ENCODE measurements around the gene ALG13.
"Not testable (repeated sequence)": the region's sequence is repeated elsewhere in the genome, so short reads cannot be mapped to it uniquely, and the experiment has no call there.

The ALG13 gene

DNA sequence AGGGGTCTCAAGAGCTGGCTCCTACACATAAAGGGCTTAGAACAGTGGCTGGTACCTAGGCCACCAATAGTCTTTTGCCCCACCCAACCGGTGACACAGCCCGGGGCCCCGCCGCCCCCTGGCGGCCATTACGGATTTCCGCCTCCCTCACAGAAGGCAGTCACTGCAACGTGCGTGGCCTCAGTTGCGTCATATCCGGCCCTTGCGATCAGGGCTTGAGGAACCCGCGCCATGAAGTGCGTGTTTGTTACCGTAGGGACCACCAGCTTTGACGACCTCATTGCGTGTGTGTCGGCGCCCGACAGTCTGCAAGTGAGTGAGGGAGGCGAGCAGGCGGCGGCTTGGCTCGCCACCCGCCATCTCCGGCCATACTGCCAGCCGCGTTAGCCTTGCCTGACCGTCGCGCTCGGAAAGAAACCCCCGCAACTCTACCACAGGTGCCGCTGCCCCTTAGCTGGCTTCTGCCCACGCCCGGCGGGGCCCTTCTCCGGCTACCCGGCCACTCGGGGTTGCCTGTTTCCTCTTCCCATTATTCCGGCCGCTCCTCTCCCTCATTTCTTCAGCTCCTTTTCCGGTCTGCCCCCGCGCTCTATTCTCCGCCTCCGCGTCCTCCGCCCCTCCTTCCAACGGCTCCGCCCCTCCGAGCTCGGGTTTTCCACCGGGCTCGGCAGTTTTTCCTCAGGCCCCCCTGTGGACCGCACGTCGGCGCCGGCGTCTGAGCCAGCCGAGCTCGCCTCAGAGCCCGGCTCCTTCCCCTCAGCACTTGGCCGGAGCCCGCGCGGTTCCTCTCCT lies at the start of gene ALG13:
Gene ALG13 (plus strand): TSS at position 183 of the 792 bp plus-strand sequence. CDS start 49 bp downstream, at position 232.
- peak; percentile 37 for DNase-seq

DNA sequence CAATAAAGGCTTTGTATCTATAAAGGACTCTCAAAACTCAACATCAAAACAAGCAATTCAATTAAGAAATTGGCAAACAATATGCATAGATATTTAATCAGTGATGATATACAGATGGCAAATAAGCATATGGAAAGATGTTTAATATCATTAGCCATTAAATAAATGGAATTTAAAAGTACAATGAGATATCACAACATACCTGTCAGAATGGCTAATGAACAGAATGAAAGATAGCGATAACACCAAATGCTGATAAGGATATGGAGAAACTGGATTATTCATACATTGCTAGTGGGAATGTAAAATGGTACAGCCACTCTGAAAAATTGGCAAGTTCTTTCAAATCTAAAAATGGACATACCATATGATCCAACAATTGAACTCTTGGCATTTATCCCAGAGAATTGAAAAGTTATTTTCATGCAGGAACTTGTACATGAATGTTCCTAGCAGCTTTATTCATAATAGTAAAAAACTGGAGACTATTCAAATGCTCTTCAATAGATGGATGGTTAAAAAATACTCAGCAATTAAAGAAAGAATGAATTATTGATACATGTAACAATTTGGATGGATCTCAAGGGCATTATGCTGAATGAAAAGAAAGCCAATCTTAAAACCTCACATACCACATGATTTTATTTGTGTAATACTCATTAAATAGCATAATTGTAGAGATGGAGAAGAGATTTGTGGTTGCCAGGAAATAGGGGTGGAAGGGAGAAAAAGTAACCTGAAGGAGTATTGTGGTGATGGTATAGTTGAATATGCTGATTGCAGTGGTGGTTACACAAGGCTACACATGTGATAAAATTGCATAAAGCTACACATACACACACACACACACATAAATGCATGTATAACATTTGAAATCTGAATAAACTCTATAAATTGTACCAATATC lies 45.9 kb upstream of the ALG13 start:
- DNase-seq, result no peak

DNA sequence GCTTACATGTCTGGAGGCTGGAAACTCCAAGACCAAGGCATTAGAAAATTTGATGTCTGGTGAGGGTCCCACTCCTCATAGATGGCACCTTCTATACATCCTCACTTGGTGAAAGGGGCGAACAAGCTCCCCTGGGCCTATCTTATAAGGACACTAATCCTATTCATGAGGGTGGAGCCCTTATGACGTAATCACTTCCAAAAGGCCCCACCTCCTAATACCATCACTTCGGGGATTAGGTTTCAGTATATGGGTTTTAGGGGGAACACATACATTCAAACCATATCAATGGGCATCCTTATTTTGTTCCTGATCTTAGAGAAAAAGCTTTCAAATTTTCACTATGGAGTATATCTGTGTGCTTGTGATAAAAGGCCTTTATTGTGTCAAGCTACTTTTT lies 39.0 kb upstream of the ALG13 start:
- DNase-seq, result no peak

DNA sequence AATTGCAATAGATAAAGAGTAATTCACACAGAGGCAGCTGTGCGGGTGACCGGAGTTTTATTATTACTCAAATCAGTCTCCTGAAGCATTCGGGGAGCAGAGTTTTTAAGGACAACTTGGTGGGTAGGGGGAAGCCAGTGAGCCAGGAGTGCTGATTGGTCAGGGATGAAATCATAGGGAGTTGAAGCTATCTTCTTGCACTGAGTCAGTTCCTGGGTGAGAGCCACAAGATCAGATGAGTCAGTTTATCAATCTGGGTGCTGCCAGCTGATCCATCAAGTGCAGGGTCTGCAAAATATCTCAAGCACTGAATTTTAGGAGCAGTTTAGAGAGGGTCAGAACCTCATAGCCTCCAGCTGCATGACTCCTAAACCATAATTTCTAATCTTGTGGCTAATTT lies 35.8 kb upstream of the ALG13 start:
- not testable (repeated sequence) for DNase-seq

DNA sequence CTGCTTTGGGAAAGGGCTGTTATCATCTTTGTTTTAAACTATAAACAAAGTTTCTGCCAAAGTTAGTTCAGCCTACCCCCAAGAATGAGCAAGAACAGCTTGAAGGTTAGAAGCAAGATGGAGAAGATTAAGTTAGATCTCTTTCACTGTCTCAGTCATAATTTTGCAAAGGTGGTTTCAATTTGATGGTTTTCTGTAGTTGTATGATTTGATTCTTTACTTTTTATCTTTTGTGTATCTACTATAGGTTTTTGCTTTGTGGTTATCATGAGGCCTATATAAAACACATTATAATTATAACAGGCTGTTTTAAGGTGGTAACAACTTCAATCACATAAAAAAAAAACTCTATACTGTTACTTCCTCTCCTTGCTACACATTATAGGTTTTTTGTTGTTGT lies 35.4 kb upstream of the ALG13 start:
- DNase-seq, result no peak

DNA sequence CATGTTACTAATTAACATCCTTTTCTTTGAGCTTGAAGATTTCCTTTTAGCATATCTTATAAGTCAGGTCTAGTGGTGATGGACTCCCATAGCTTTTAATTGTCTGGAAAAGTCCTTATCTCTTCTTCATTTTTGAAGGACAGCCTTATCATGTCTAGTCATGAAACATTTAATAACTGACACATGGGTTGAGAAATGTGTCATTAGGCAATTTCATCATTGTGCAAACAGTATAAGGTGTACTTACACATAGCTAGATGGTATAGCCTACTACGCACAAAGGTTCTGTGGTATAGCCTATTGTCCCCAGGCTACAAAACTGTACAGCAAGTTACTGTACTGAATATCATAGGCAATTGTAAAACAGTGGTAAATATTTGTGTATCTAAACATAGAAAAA lies 34.5 kb upstream of the ALG13 start:
- DNase-seq, result no peak

DNA sequence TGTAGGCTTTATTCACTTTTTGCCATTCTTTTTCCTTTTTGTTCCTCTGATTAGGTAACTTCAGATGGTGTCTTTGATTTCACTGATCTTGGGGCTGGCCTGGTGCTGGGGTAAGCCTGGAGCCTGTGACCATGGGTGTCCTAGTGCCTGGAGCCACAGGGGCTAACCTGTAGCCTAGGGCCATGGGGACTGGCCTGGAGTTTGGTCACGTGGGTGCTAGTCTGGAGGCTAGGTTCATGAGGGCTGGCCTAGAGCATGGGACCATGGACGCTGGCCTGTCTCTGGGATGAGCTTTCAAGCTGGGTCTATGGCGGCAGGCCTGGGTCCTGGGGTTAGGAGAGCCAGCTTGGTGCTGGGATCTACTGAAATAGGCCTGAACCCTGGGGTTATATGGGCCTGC lies 32.2 kb upstream of the ALG13 start:
- no peak for DNase-seq

DNA sequence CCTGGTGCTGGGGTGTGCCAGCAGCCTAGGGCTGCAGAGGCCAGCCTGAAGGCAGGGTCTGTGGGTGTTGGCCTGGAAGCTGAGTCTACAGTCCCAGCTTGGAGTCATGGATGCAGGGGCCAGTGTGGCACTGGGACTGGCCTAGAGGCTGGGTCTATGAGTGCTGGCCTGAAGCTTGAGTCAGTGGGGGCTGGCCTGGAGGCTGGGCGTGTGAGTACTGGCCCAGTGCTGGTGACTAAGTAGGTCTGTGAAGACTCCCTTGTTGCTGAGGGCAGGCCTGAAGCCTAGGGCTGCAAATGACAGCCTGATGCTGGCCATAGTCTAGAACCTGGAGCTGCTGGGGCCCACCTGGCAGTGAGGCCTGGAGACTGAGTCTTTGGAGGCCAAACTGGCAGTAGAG lies 31.3 kb upstream of the ALG13 start:
- no peak for DNase-seq

DNA sequence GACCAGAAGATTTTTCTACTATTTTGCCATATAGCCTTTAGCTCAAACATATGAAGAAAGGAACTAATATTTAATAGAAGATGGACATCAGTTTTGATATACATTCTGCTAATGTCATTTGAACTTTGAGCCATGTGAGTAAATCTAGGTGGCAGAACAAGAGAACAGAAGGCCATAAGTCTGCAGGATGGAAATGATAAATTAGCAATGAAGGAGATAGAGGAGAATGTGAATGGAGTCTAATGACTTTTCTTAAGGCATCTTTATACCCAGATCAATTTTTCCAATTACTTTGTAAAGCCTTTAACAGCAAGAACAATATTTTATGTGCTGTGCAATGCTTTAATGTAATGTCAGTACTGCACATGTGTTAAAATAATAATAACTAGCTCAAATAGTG lies 30.1 kb upstream of the ALG13 start:
- DNase-seq, result no peak

DNA sequence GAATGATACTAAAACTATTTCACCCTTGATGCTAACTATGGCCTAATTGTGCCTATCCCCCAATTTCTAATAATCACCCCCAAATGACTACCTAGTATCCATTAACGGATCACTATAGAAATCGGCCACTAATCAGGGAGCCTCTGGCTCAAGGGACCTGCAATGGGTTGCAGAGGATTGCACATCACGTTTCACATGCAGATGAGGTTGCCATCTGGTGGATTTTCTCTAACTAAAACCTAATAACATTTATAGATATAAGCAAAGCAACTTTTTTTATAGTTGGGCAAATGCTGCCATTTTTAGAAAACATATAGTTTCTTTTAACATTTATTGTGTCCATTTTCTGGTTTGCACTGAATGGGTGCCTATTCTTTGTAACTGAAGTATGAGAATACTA lies 28.3 kb upstream of the ALG13 start:
- DNase-seq, result no peak

DNA sequence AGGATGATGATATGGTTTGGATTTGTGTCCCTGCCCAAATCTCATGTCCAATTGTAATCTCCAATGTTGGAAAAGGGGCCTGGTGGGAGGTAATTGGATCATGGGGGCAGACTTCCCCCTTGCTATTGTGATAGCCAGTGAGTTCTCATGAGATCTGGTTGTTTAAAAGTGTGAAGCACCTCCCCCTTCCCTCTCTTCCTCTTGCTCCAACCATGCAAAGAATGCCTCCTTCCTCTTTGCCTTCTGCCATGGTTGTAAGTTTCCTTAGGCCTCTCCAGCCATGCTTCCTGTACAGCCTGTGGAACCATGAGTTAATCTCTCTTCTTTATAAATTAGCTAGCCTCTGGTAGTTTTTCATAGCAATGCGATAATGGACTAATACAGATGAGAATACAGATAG lies 19.7 kb upstream of the ALG13 start:
- DNase-seq, result no peak

DNA sequence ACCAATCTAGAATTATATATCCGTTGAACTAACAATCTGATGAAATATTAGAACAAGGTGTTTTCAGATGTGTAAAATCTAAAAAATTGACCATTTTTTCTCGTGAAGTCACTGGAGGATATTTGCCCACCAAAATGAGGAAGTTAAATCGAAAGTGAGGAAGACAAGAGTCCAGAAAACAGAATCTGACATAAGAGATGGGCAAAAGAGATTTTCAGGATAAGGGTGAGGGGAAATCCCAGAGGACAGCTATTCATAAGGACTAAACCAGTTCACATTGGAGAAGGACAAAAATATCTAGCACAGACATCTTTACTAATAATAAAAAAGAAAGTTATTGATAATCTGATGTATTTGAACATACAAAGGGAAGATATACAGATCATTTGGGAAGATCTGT lies 18.7 kb upstream of the ALG13 start:
- DNase-seq, result no peak

DNA sequence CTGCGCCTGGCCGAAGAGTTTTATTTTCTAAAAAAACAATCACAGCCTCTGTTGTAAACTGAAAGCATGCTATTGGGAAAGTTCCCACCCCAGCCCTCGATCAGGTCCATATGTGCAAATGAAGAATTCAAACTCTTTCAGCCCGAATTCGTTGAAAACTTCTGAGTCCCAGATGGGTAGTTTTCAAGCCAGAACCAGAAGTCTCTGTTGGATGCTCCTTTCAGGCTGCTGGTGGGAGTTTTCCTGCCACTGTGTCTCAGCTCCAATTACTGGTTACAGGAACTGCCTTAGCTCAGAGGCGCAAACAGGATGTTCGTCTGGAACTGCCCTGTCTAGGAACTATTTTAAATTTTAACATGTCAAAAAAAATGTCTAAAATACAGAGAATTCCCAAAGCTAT lies 9.3 kb upstream of the ALG13 start:
- DNase-seq, result no peak

DNA sequence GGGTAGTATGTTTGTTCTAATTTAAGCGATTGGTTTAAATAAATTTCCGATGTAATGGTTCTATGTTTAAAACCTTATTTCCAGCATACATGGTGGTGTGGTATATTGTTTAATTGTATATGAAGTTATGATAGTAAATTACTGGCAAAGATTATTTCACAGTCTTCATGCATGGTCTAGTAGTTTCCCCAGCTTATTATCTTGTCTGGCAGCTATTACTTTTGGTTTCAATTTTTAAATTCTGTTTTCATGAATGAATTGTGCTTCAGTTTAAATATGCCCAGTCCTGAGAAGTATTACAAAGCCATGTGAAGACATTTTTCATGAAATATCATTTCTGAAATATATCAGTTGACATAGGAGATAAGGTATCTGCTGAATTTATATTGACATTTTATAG lies 6.3 kb downstream of the ALG13 start:
- DNase-seq, result no peak

DNA sequence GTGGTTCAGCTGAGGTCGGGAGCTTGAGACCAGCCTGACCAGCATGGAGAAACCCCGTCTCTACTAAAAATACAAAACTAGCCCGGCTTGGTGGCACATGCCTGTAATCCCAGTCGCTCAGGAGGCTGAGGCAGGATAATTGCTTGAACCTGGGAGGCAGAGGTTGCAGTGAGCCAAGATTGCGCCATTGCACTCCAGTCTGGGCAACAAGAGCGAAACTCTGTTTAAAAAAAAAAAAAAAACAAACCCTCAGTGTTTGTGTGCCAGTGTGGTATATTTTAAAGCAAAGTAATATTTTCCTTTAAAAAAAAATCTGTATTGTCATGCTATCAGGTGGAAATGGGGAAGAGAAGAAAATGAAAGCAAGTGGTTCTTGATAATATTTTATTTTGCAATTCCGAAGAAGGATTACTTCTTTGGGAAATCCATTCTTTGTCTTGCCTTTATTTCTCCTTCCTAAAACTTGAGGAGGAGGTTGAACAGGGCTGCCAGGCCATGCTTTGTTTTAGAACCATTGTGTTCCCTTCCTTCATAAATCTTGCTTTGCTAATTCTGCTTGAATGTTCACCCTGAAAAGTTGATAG lies 14.4 kb downstream of the ALG13 start:
- DNase-seq, result no peak

DNA sequence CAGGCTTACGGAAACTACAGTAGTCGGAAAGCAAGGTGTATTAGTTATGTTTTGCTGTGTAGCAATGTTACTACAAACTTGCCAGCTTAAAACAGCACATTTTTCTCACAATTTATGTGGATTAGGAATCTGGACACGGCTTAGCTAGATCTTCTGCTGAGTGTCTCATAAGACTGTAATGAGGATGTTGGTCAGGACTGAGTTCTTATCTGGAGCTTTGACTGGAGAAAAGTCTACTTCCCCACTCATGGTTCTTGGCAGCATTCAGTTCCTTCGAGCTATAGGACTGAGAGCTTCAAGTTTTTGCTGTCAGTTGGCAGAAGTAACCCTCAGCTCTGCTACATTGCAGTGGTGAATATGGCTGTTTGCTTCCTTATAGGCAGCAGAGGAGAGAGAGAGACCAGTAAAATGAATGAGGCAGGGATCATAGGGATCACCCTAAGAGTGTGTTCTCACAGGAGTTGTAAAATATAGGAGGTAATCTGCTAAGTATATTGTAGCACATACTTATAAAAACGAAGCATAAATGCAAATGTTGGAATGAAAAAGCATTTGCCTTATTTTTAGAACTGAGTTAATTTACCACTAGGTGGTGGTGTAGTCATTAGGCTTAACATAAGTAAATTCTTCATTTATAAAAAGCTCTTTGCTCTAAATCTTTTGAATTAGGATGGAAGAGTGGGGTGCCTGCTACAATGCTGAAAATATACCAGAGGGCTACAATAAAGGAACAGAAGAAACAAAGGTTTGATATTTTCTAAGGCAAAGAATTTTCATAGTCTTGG lies 38.6 kb downstream of the ALG13 start:
- no peak for DNase-seq

DNA sequence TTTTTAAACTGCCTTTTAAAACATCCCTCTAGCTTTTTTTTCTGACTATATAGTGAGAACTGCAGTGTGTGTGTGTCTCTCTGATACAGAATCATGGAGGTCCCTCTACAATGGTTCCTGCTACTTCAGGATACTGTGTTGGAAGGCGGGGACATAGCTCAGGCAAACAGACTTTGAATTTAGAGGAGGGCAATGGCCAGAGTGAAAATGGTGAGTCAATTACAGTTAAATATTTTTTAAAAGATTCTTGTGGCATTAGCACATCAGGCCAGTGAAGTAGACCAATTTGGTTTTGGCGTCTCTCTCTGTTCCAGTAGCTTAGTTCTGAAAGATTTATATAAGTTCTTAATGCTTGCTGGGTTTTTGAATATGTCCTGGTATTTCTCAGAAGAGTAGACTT lies 47.1 kb downstream of the ALG13 start:
- no peak for DNase-seq

DNA sequence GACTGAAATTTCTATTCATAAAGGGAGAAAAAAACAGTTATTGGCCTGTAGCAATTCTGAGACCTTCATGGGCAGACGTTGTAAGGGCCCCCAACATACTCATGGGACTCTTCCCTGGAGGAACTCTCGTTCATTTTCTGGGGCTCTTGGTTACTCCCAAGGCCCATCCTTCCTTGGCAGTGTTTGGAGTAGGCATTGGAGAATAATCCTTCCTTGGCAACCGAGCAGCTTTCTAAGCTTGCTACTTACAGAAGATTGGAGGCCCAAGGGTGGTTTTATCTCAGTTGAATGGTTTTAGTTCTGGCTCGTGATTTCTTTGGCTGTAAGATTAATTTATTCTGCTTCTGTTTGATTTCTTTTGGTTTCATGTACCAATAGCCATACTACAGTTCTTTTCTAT lies 50.4 kb downstream of the ALG13 start:
- DNase-seq, result no peak

DNA sequence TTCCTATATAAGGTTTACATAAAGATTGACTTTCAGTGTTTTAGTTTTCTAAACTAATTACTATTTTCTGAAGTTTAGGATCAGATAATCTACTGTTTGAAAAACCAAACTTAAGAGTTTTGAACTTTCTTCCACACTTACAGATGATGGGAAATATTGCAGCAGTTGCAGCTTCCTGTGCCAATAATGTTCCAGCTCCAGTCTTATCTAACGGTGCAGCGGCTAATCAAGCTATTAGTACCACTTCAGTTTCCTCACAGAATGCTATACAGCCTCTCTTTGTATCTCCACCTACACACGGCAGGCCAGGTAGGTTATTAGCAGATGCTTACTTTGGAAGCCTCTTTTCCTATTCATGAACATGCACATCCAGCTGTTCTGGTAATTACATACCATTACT lies 55.6 kb downstream of the ALG13 start:
- DNase-seq, result no peak

DNA sequence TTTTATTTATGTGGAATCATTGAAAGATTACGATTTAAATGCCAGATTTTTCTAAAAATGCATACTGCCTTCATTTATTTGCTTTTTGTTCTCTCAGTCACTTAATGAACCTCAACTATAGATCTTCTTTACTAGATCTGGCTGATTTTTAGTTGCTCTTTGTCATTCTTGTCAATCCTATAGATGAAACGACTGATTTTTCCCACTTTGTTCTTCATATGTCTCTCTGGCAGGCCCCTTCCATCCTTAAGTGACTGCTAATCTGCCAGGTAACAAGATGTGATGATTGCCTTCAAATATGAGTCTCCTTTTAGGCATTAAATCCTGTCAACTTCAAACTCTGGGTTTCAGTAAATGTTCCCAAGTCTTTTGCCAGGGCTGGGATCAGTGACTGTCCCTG lies 61.0 kb downstream of the ALG13 start:
- no peak for DNase-seq

DNA sequence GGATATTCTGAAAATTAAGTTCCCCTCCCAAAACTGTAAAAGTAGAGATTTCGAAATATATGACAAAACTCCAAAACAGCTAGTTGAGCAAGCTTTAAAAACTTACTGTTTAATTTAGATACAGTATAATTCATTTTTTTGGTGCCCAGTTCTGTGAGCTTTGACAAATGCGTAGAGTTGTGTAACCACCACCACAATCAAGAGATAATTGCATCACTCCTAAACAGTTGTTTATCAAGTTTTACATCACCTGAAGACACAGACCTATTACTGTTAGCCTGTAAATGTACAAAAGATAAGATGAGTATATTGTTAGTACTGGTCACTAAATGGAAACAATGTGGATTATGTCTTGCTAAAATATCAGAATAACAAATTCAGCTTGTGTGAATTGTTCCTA lies 62.3 kb downstream of the ALG13 start:
- DNase-seq, result no peak

DNA sequence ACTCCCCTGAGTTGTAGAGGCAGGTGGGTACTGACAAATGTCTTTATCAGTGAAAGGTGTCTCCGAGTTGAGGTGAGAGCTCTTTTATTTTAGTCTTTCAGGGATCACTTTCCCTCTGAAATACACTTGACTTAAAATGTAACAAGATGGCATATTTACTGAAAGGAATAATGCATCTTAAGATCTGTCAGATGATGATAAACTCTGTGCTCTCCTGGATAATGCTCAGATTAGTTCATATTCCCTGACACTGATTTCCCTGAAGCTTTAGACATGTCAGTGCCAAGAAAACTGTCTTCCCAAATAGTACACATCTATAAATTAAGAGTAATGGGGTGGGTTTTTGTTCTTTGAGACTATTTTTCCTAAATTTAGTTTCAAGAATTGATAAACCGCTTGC lies 75.5 kb downstream of the ALG13 start:
- DNase-seq, result no peak

DNA sequence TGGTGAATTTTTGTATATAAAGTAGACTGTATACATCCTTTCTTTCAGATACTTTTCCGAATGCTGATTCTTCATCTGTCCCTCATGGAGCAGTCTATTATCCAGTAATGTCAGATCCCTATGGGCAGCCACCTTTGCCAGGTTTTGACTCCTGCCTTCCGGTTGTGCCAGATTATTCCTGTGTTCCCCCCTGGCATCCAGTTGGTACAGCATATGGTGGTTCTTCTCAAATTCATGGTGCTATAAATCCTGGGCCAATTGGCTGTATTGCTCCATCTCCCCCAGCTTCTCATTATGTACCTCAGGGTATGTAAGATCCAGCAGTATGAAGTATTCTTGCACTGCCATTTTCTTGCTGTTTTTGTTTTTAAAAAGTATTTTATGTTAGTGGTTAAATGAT lies 78.7 kb downstream of the ALG13 start:
- DNase-seq, result no peak

Data from GOT3 (cell line).